Erythroblast (primary cell): Measurements from ENCODE around the gene NUP50.

Experiments
- GATA1 ChIP-seq: IDR thresholded peaks from 2 replicates; pipeline ENCODE4 v1.6.1; 2011; ENCODE audit warnings: low read depth, mild to moderate bottlenecking, control low read depth, low read length, moderate library complexity
- POLR2A ChIP-seq: IDR thresholded peaks from 2 replicates; pipeline ENCODE4 v1.6.1; 2011; ENCODE audit warnings: mild to moderate bottlenecking, low read length

DNA sequence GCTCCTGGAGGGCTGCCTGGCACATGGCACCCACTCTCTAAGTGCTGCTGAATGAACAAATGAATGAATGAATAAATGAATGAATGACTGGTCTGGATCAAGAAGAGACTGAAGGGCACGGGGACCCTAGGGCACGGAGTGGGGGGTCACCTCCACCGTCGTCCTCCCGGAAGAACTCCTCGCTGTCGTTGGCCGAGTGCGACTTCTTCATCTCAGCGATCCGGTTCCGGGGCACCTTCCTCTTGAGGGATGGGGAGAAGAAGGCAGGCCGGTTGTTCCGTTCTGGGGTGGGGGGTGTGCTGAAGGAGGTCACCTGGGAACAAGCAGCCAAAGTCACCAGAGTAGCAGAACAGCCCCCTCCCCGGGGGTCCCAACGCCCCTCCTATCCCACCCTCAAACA, 36.0 kb downstream of the NUP50 start:
- TF ChIP-seq POLR2A (no peak), GATA1 (no peak)
